IPS-18c (cell line): Measurements from ENCODE around the gene CRELD2.

Experiments
- H3K4me3 ChIP-seq: 2 replicates; pipeline ENCODE4 v1.7.0; 2013; ENCODE audit warnings: low read depth, mild to moderate bottlenecking, low read length, moderate library complexity; ENCODE audit not compliant: insufficient read depth
- H3K9me3 ChIP-seq: one replicate; pipeline ENCODE4 v1.6.1; 2013; ENCODE audit warnings: mild to moderate bottlenecking, low read length, moderate library complexity; ENCODE audit not compliant: control insufficient read depth, insufficient read depth

Gene CRELD2

GRCh38 chr22:49922484-49922883 lies 4.0 kb downstream of the CRELD2 start:
- Histone ChIP-seq H3K4me3 (no peak overlapping the region), H3K9me3 (no peaks in the 10 kb centered on the region)

GRCh38 chr22:49922926-49923325 lies 4.5 kb downstream of the CRELD2 start:
- Histone ChIP-seq H3K9me3 (no peaks in the 10 kb centered on the region), H3K4me3 (no peak overlapping the region)

GRCh38 chr22:49923445-49923844 lies 5.0 kb downstream of the CRELD2 start:
- H3K4me3 ChIP-seq: no peak overlapping the region
- no peaks in the 10 kb centered on the region for H3K9me3 ChIP-seq

- H3K9me3 ChIP-seq: no peaks in the 10 kb centered on the region
- no peak overlapping the region for H3K4me3 ChIP-seq
Observed at GRCh38 chr22:49924113-49924833, 5.8 kb downstream of the CRELD2 start.

- Histone ChIP-seq H3K4me3 (no peak overlapping the region), H3K9me3 (no peaks in the 10 kb centered on the region)
Observed at GRCh38 chr22:49925525-49926128, 7.2 kb downstream of the CRELD2 start.

GRCh38 chr22:49926916-49927315 lies 8.5 kb downstream of the CRELD2 start:
- H3K4me3 ChIP-seq: no peak overlapping the region
- H3K9me3 ChIP-seq: no peaks in the 10 kb centered on the region

GRCh38 chr22:49927483-49928184 lies 9.2 kb downstream of the CRELD2 start:
- Histone ChIP-seq H3K4me3 (no peak overlapping the region), H3K9me3 (no peaks in the 10 kb centered on the region)

- Histone ChIP-seq H3K4me3 (no peak overlapping the region), H3K9me3 (no peaks in the 10 kb centered on the region)
Observed at GRCh38 chr22:49928185-49928495, 9.7 kb downstream of the CRELD2 start.

- H3K9me3 ChIP-seq: no peaks in the 10 kb centered on the region
- no peak overlapping the region for H3K4me3 ChIP-seq
Observed at GRCh38 chr22:49928555-49929210, 10.2 kb downstream of the CRELD2 start.

GRCh38 chr22:49929211-49929979 lies 11.0 kb downstream of the CRELD2 start:
- Histone ChIP-seq H3K9me3 (no peaks in the 10 kb centered on the region), H3K4me3 (no peak overlapping the region; the same call in 1 of the 2 replicates)

GRCh38 chr22:49929994-49930575 lies 11.7 kb downstream of the CRELD2 start:
- H3K4me3 ChIP-seq: no peak overlapping the region
- H3K9me3 ChIP-seq: no peaks in the 10 kb centered on the region

- H3K9me3 ChIP-seq: no peaks in the 10 kb centered on the region
Observed at GRCh38 chr22:49930596-49931412, 12.4 kb downstream of the CRELD2 start.

GRCh38 chr22:49933236-49934159 lies 15.1 kb downstream of the CRELD2 start:
- no peaks in the 10 kb centered on the region for H3K9me3 ChIP-seq
- no peak overlapping the region for H3K4me3 ChIP-seq

More at GRCh38 chr22:49930596-49931412, 12.4 kb downstream of the CRELD2 start:
- no peak overlapping the region for H3K4me3 ChIP-seq

- peak overlapping the region; percentile 28; the same call in 1 of the 2 replicates for H3K4me3 ChIP-seq
- H3K9me3 ChIP-seq: no peaks in the 10 kb centered on the region
Observed at GRCh38 chr22:49934160-49934890, 15.9 kb downstream of the CRELD2 start.
